HL-60/S4 (cell line): ENCODE results near the gene ELANE.

Source experiments
- in situ Hi-C: fragments of 300-500 bp; cut with MboI; formaldehyde crosslinking; loops from 2 replicates; pipeline ENCODE4 v1.14.3; 2022; ENCODE audit warnings: low sequenced_read_pairs

Gene ELANE

GRCh38 chr19:852136-853013 lies at the start of gene ELANE:
Gene ELANE (plus strand): TSS chr19:852303. CDS start chr19:852329, 26 bp downstream.
- in situ Hi-C loops = no loop called here

- in situ Hi-C loops = no loop called here
Measured at GRCh38 chr19:802498-803098, 49.5 kb upstream of the ELANE start.

GRCh38 chr19:803099-803561 lies 49.0 kb upstream of the ELANE start:
- in situ Hi-C loops = no loop called here

GRCh38 chr19:803686-804418 lies 48.3 kb upstream of the ELANE start:
- in situ Hi-C loops = no loop called here

- in situ Hi-C loops = no loop called here
Measured at GRCh38 chr19:804419-805165, 47.5 kb upstream of the ELANE start.

- in situ Hi-C loops = no loop called here
Measured at GRCh38 chr19:805166-805551, 46.9 kb upstream of the ELANE start.

- in situ Hi-C loops = no loop called here
Measured at GRCh38 chr19:805600-806550, 46.2 kb upstream of the ELANE start.

- in situ Hi-C loops = no loop called here
Measured at GRCh38 chr19:806815-807421, 45.2 kb upstream of the ELANE start.

- in situ Hi-C loops = no loop called here
Measured at GRCh38 chr19:807627-808422, 44.3 kb upstream of the ELANE start.

- in situ Hi-C loops = no loop called here
Measured at GRCh38 chr19:808423-808775, 43.7 kb upstream of the ELANE start.

GRCh38 chr19:810077-810855 lies 41.8 kb upstream of the ELANE start:
- in situ Hi-C loops = no loop called here

GRCh38 chr19:810883-811489 lies 41.1 kb upstream of the ELANE start:
- in situ Hi-C loops = no loop called here

- in situ Hi-C loops = no loop called here
Measured at GRCh38 chr19:811506-812048, 40.5 kb upstream of the ELANE start.

GRCh38 chr19:812049-812746 lies 39.9 kb upstream of the ELANE start:
- in situ Hi-C loops = no loop called here

- in situ Hi-C loops = no loop called here
Measured at GRCh38 chr19:812747-813218, 39.3 kb upstream of the ELANE start.
